Measurements from ENCODE around the gene MSL2. TPM values are rescaled to one million over a fixed set of nuclear protein-coding genes. Genes with fewer than 3 reads are reported as not detected.
"Not testable (repeated sequence)": the region's sequence is repeated elsewhere in the genome, so short reads cannot be mapped to it uniquely, and the experiment has no call there.

Gene MSL2
- total RNA-seq, 1 experiment from 2014 or later = 26.0 TPM

GRCh38 chr3:136195258-136196063 is 674 bp downstream of the MSL2 start:
- Histone ChIP-seq H3K27me3 (no peaks in the 10 kb centered on the region), H3K4me3 (peak overlapping the region; percentile 81), H3K9me3 (peaks cover 10% of the 10 kb centered on the region), H3K36me3 (peaks cover 22% of the 10 kb centered on the region)
- DNase-seq = peak; percentile 79

GRCh38 chr3:136194409-136195257 is 1.5 kb downstream of the MSL2 start:
- DNase-seq = peak; percentile 10
- H3K4me3 ChIP-seq = peak overlapping the region; percentile 81
- no peaks in the 10 kb centered on the region for H3K27me3 ChIP-seq
- peaks cover 10% of the 10 kb centered on the region for H3K9me3 ChIP-seq
- H3K36me3 ChIP-seq = peaks cover 24% of the 10 kb centered on the region

DNA sequence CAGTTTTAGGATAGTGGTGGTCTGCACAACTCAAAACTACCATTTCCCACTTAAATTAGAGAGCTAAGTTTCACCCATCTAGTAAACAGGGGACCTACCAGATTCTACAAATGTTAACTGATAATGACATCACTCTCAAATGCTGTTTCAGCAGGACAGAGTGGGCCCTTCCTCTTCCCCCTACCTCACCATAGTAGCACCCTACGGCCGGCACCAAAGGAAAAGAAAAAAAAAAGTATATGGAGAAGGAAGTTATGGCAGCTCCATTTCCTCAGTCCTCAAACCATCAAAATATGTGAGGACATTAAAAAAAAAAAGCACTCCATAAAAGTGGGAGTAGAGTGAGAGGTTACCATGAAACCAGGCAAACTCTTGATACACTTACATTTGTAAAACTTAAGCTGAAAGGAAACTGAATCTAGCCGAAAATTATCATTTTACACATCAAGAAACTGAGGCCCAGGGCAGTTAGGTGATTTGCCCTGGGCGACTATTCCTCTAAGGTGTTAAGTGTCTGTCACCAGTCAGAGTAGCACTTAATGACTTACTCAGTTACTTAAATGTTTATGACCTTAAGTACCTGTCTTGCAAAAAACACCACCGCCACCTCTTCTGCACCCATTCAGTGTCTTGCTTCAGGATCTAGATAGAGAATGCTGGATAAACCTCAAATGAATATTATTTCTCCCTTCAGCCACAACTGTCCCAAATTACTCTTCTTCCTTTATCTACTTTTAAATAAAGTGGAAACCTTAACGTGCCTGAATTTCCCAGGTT is 2.7 kb downstream of the MSL2 start:
- peak overlapping the region; percentile 81 for H3K4me3 ChIP-seq
- peaks cover 4% of the 10 kb centered on the region for H3K9me3 ChIP-seq
- no peaks in the 10 kb centered on the region for H3K27me3 ChIP-seq
- DNase-seq = no peak
- peaks cover 24% of the 10 kb centered on the region for H3K36me3 ChIP-seq

DNA sequence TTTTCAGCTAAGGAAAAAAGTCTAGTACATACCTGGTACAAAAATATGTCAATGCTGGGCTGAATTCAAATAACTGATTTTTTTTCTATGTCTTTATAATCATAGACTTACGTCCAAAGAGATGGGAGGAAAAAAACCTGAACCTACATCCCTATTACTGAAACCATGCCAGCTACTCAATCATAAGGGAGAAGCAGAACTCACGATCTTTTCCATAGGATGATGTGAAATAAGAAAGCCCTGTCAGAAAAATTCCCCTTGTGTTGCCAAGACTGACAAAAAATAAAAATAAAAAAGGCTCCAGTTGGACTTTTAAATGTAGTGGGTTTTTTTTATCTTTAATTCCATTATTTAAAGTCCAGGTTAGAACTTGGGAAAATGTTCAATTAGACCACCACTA is 3.3 kb downstream of the MSL2 start:
- Histone ChIP-seq H3K9me3 (no peaks in the 10 kb centered on the region), H3K4me3 (peak overlapping the region; percentile 81), H3K36me3 (peaks cover 24% of the 10 kb centered on the region), H3K27me3 (no peaks in the 10 kb centered on the region)
- no peak for DNase-seq

DNA sequence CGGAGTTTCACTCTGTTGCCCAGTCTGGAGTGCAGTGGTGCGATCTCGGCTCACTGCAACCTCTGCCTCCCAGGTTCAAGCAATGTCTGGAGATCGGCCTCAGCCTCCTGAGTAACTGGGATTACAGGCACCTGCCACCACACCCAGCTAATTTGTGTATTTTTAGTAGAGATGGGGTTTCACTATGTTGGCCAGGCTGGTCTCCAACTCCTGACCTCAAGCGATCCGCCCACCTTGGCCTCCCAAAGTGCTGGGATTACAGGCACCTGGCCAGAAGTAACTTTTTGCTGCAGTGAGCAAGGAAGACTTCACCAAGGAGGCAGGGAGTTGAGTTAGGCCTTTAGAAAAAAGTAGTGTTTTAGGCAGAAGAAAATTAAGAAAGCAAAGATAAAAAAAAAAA is 3.9 kb downstream of the MSL2 start:
- H3K9me3 ChIP-seq, H3K27me3 ChIP-seq: not testable (repeated sequence)
- DNase-seq = peak; percentile 64
- Histone ChIP-seq H3K36me3 (peaks cover 24% of the 10 kb centered on the region), H3K4me3 (peak overlapping the region; percentile 81)

- no peak for DNase-seq
- Histone ChIP-seq H3K4me3 (no peak overlapping the region), H3K9me3 (no peaks in the 10 kb centered on the region), H3K36me3 (peaks cover 19% of the 10 kb centered on the region), H3K27me3 (no peaks in the 10 kb centered on the region)
Observed at GRCh38 chr3:136189859-136190617, 6.1 kb downstream of the MSL2 start.

- DNase-seq = no peak
- Histone ChIP-seq H3K27me3 (no peaks in the 10 kb centered on the region), H3K4me3 (no peak overlapping the region), H3K9me3 (no peaks in the 10 kb centered on the region), H3K36me3 (peaks cover 9% of the 10 kb centered on the region)
Observed at GRCh38 chr3:136189043-136189442, 7.1 kb downstream of the MSL2 start.

DNA sequence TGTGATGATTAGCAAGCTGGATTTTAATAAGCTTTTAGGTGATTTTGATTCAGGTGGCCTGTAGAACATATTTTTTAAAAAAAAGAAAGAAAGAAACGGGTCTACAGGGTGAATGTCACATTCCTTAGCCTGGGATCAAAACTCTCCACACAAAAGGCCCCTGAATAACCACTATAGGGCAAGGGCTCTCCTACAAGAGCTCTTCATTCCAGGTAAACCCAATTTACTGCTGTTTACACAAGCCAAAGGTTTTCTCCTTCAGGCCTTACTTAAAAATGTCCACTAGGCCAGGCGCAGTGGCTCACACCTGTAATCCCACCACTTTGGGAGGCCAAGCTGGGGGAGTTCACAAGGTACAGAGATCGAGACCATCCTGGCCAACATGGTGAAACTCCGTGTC is 8.3 kb downstream of the MSL2 start:
- H3K4me3 ChIP-seq = no peak overlapping the region
- H3K9me3 ChIP-seq = no peaks in the 10 kb centered on the region
- peaks cover 2% of the 10 kb centered on the region for H3K36me3 ChIP-seq
- DNase-seq = no peak
- no peaks in the 10 kb centered on the region for H3K27me3 ChIP-seq

DNA sequence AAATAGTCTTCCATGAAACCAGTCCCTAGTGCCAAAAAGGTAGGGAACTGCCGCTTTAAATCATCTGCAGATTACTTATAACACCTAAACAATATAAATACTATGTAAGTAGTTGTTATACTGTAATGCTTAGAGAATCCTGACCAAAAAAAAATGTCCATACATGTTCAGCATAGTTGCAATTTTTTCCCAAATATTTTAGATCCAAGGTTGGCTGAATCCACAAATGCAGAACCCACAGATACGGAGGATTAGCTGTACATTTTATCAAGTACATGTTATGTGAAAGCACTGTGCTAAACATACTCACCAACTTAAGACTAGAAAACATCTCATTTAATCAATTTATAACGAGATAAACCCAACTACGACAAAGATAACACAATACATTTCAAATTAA is 9.3 kb downstream of the MSL2 start:
- no peak overlapping the region for H3K4me3 ChIP-seq
- no peaks in the 10 kb centered on the region for H3K9me3 ChIP-seq
- DNase-seq = no peak
- peaks cover 2% of the 10 kb centered on the region; the same call in 1 of the 2 replicates for H3K36me3 ChIP-seq
- H3K27me3 ChIP-seq = no peaks in the 10 kb centered on the region

DNA sequence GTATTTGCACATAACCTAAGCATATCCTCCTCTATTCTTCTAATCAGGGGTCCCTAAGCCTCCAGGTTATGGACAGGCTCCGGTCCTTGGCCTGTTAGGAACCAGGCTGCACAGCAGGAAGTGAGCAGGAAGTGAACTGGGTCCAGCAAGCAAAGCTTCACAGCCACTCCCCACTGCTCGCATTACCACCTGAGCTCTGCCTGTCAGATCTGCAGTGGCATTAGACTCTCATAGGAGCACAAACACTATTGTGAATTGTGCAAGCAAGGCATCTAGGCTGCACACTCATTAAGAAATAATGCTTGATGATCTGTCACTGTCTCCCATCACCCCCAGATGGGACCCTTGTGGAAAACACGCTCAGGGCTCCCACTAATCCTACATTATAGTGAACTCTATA is 9.8 kb downstream of the MSL2 start:
- DNase-seq = peak; percentile 13
- Histone ChIP-seq H3K9me3 (no peaks in the 10 kb centered on the region), H3K36me3 (peaks cover 2% of the 10 kb centered on the region; the same call in 1 of the 2 replicates), H3K4me3 (no peak overlapping the region), H3K27me3 (no peaks in the 10 kb centered on the region)

- DNase-seq = no peak
- Histone ChIP-seq H3K27me3 (no peaks in the 10 kb centered on the region), H3K9me3 (no peaks in the 10 kb centered on the region), H3K36me3 (peaks cover under 1% of the 10 kb centered on the region), H3K4me3 (no peak overlapping the region)
Observed at GRCh38 chr3:136184703-136185102, 11.4 kb downstream of the MSL2 start.

- Histone ChIP-seq H3K4me3 (no peak overlapping the region), H3K36me3 (peaks cover 6% of the 10 kb centered on the region), H3K27me3 (no peaks in the 10 kb centered on the region), H3K9me3 (no peaks in the 10 kb centered on the region)
- no peak for DNase-seq
Observed at GRCh38 chr3:136181741-136182140, 14.4 kb downstream of the MSL2 start.

DNA sequence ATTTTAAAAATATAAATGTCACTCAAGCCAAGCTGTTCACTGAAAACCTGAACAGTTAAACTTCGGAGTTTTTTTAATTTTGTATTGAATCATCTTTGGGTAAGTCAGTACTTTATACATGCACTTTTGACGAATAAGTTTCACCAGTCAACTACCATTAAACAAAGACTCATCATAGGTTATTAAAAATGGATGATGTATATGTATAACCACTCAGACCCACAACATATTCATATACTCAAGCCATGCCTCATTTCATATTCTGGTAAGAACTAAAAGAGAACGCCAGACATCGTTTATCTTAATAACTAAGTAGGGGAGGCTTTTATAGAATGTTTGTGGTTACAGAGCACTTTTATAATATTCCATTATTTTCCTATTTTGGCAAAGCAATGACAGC is 18.3 kb downstream of the MSL2 start:
- Histone ChIP-seq H3K36me3 (peaks cover 6% of the 10 kb centered on the region), H3K4me3 (no peak overlapping the region), H3K27me3 (no peaks in the 10 kb centered on the region), H3K9me3 (no peaks in the 10 kb centered on the region)
- no peak for DNase-seq

GRCh38 chr3:136173939-136174490 is 22.1 kb downstream of the MSL2 start:
- Histone ChIP-seq H3K4me3 (no peak overlapping the region), H3K36me3 (no peaks in the 10 kb centered on the region; the same call in 1 of the 2 replicates), H3K27me3 (no peaks in the 10 kb centered on the region), H3K9me3 (no peaks in the 10 kb centered on the region)
- no peak for DNase-seq

DNA sequence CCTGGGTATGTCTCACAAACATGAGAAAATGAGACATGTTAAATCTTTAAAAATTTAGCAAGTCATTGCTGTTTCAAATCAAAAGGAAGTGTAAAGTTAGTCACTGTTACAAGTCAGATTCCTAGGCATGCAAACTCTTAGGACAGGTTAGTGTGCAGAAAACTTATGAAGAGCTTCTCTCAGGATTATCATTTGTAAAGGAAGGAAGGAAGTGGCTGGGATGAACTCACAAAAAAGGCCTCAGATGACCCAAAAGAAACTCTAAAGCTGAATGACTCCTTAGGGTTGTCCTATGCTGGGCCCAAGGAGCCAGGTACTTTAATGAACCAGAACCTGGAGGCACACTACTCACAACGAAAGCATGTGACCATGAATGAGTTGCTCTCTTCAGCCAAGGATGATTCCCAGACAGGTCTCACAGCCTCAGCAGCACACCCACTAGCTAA is 25.0 kb downstream of the MSL2 start:
- DNase-seq = no peak
- H3K9me3 ChIP-seq = no peaks in the 10 kb centered on the region
- H3K4me3 ChIP-seq = no peak overlapping the region
- no peaks in the 10 kb centered on the region for H3K36me3 ChIP-seq
- H3K27me3 ChIP-seq = no peaks in the 10 kb centered on the region

- H3K36me3 ChIP-seq, H3K4me3 ChIP-seq, H3K27me3 ChIP-seq: not testable (repeated sequence)
Observed at GRCh38 chr3:136168236-136168635, 27.9 kb downstream of the MSL2 start.

More at GRCh38 chr3:136168236-136168635, 27.9 kb downstream of the MSL2 start:
- not testable (repeated sequence) for H3K9me3 ChIP-seq, DNase-seq
